Esophagus mucosa (tissue), 1 donor: ENCODE results near the gene ARID1B. TPM values are rescaled to one million over a fixed set of nuclear protein-coding genes. Genes with fewer than 3 reads are reported as not detected.

Experiments used
- ATAC-seq: fragments of 200-7000 bp; cut with Tn5 transposase; one replicate; pipeline ENCODE4 v1.9.1; 2020
- total RNA-seq: library from RNA; stranded (reverse); gene quantifications from one replicate; pipeline ENCODE4 v1.2.4, GENCODE V29; 2023
- donor health status: DM: yes; HTN: yes; CAD: no.

The ARID1B gene
- total RNA-seq, 1 donor from 2014 or later: 45.7 TPM

DNA sequence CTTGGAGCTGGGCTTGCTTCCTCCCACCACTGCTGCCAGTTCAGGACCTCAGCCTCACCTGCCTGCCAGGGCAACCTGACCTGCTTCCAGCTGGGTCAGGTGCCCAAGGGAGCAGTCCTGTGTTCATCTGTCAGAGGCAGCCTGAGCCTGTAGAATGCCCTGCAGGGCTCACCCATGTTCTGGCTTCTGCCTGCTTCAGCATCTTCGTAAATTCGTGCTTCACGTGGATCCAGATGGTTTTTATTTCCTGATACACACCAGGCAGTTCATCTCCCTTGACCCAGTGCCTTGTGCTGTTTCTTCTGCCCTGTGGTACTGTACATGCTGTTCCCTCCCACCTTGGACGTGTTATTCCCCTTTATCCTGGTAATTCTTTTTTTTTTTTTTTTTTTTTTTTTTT, 50.2 kb downstream of the ARID1B start:
- peak; percentile 53 for ATAC-seq

DNA sequence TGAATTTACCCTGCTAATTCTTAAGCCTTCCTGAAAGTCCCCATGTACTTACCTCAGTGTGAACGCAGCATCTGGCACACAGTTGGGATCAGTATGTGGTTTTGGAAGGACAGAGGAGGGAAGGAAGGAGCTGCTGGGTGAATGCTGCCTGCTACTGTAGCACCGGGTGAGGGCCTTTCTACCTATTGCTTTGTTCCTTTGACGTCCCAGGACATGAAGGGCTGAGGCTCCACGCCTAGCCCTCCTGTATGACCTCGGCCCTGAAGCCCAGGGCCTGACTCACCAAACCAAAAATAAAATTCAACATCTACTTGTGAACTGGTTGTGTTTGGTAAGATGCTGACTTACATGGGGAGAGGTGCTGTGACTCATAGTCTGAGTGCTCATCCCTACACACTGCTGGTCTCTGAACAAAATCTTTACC, 51.1 kb downstream of the ARID1B start:
- peak; percentile 95 for ATAC-seq

DNA sequence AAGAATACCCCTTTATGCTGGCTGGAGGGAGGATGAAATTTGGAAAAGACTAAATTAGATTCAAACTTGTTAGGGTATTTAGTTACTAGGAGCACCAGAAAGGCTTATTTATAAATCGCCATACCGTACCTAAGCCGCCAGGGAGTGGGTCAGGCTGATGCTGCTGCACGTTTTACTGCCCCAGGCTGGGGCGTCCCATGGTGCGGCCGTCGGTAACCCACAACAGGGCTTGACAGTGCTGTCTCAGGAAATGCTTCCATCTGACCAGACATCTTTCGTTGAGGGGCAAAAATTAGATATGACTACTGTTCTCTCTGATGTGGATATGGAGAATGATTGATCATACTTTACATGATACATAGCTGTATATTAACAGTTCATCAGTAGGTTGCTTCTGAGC, 52.9 kb downstream of the ARID1B start:
- ATAC-seq: no peak

DNA sequence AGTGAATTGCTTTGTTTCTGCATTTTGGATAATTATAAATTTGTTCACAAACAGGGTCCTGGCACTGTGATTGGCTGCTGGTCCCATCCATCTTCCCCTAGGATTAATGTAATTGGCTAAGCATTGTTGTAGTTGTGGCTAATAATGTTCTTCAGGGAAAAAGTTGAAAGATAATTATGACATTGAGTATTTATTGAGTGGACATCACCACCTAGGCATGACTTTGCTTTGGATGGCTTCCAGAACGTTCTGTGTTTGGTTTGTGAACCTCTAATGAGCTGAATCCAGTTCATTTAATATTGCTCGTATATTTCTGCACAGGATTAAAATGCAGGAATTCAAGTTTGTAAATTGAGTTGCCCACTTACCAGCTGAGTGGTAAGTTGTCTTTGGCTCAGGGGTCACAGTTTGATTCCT, 55.1 kb downstream of the ARID1B start:
- no peak for ATAC-seq

DNA sequence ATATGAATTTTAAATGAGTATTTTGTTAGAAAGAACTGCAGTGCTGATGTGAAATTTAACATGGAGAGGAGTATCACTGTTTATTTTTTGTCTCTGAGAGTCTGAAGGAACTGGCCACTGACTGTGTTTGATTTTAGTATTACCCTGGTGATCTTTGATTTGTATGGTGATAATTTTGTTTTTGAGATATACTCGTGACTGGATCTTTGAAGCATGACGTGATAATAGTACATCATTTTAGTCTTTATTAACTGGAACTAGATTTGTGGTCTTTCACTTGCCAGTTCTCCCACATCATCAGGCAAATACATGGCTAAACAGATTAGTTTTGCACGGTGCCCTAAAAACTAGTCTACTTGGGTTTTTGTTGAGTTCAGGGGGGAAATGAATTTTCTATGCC, 55.5 kb downstream of the ARID1B start:
- ATAC-seq: no peak

DNA sequence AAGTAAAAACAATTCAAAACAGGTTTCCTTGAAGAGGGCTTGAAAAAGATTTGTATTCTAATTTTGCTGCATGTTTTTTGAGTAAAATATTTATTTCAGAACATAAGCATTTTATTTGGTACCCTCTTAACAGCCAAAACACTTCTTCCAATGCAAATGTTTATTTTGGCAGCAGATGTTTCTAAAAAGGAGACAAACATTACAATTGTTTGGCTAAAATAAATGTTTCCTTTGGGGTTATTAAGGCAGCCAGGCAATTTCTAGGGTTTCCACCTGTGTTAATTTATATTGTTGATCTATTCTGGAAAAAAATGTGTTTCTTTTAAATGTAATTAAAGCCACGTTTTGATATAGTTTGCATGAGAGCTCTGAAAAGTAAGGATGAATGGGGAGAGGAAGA, 56.6 kb downstream of the ARID1B start:
- ATAC-seq: no peak

- no peak for ATAC-seq
Measured at GRCh38 chr6:156839129-156839528, 62.0 kb downstream of the ARID1B start.

- ATAC-seq: no peak
Measured at GRCh38 chr6:156839591-156840001, 62.4 kb downstream of the ARID1B start.

DNA sequence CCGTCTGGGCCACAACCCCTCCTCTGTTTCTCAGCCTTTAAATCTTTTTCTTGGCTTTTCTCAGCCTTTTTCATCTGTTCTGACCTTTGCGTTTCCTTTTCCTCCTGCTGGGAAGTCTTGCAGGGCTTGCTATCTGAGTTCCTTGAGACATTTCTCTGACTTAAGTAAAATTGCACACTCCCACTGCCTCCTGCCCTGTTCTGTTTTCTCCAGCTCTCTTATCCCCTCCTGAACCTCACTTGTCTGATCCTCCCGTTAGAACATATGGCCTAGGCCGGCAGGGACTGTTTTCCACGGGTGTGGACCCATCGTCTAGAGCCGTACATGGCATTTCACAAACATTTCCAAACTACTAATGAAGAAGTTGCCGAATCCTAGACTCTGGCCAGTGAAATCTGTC, 63.0 kb downstream of the ARID1B start:
- no peak for ATAC-seq

- no peak for ATAC-seq
Measured at GRCh38 chr6:156840606-156841005, 63.4 kb downstream of the ARID1B start.

GRCh38 chr6:156841508-156841907, 64.3 kb downstream of the ARID1B start:
- peak; percentile 87 for ATAC-seq

DNA sequence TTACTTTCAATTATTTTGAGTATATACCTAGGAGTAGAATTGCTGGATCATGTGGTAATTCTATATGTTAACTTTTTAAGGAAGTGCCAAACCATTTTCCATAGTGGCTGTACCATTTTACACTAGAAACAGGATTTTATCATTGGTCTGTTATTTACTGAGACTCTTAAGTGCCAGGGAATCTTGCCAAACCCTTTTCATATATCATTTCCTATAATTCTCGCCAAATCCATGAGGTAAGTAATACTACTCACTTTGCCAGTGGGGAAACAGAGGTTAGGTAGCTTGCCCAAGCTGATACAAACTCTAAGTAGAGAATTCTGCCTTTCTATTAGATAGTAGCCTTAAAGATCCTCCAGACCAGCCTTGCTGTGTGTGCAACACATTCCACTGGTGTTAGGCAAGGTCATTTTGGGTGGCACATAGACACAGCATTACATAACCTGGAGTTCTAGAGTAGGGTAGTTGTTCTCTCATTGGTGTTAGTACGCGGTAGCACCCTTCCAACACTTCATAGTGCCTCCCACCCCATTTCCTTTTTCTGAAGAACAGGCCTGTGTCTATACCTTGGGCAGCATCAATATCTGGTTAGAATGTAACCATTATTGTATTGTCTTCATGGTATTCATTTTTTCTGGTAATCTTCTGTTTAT, 65.5 kb downstream of the ARID1B start:
- ATAC-seq: no peak

GRCh38 chr6:156844089-156844488, 66.9 kb downstream of the ARID1B start:
- no peak for ATAC-seq

GRCh38 chr6:156845454-156846155, 68.4 kb downstream of the ARID1B start:
- no peak for ATAC-seq

GRCh38 chr6:156846845-156847599, 69.8 kb downstream of the ARID1B start:
- no peak for ATAC-seq

DNA sequence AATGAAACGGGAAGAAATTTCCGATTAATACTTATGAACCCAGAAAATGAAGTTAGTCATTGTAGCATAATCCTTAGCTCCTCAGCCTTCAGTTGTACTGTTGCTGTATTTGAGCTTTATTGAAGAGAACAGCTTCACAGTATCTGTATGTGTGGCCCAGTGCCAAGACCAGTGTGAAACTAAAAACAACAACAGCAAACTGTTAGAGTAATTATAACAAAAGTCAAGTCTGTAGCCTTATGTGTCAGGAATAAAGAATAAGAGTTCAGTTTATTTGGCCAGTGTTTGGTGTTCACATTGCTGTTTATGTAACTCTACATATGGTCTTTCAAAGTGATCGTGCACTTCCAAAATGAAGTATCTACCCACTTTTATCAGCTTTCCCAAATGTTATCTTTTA, 70.9 kb downstream of the ARID1B start:
- no peak for ATAC-seq

- ATAC-seq: no peak
Measured at GRCh38 chr6:156848533-156848932, 71.4 kb downstream of the ARID1B start.

DNA sequence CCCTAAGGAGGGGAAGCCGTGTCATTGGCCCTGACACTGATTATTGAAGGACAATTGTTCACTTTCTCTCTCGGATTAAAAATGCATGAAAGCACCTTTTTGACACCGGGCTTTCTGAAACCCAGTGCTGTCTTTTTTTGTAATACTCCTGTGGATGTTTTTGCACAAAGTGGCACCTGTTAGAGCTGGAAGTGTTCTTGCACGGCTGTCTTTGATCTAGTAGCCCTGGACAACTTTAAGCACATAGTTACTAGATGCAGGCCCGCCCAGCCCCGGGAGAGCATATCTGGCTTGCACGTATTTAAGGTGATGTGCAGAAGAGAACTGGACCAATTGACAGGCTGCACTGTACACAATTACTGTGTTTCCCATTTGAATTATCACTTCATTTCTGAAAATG, 72.6 kb downstream of the ARID1B start:
- no peak for ATAC-seq

- ATAC-seq: no peak
Measured at GRCh38 chr6:156850353-156850752, 73.2 kb downstream of the ARID1B start.

DNA sequence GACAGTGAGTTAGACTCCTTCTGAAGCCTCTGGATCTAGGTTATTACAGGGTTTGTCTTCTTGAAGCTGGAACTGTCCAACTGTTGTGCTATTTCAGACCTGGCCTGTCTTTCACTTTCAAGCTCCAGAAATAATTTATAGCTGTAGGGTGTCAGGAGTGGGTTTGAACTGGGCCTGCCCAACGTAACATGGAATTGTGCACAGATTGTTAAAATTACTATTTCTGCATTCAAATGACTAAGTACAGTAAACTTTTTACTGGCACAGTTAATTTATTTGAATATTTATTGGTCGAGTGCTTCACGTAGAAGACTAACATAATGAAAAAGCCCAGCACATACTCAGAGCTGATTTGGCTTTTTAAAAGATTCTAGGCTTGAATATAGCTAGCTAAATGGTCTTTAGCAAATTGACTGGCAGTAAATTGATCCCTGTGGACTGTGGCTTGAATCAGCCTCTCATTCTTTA, 74.3 kb downstream of the ARID1B start:
- ATAC-seq: no peak

GRCh38 chr6:156852147-156852857, 75.1 kb downstream of the ARID1B start:
- no peak for ATAC-seq

DNA sequence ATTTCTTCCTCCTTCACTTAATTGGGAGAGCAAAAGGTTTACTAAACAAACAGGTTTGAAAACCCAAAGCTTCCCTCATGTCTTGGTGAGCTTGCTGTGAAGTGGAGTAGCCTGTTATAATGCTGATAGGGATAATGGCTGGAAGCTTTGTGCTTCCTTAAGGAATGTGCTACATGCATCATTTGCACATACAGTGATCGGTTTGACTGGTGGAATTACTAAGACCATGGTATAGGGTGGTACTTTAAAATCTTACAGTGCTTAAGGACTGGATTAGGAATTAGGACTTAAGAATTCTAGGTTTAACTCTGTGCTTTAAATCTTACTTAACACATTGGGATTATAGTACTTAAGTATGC, 75.7 kb downstream of the ARID1B start:
- no peak for ATAC-seq

- no peak for ATAC-seq
Measured at GRCh38 chr6:156853733-156854132, 76.6 kb downstream of the ARID1B start.
